Pulmonary artery endothelial cell (primary cell): Measurements from ENCODE around the gene STK32B. TPM values are rescaled to one million over a fixed set of nuclear protein-coding genes. Genes with fewer than 3 reads are reported as not detected.

Source experiments
- DNase-seq: peaks from one replicate; pipeline ENCODE4 v3.0.0-alpha.2; 2011; ENCODE audit warnings: low read depth, low spot score
- total RNA-seq: library from RNA; depleted of rRNA; stranded (reverse); fragments of >200 nt; gene quantifications from 2 replicates; pipeline ENCODE4 v1.2.3, GENCODE V29; 2014

STK32B gene
- total RNA-seq, 1 donor from 2014 or later, result 12.4 TPM

- DNase-seq, result no peak
Observed at GRCh38 chr4:5386921-5387320, 335.6 kb downstream of the STK32B start.

GRCh38 chr4:5387457-5387856 lies 336.2 kb downstream of the STK32B start:
- DNase-seq, result no peak

- DNase-seq, result no peak
Observed at GRCh38 chr4:5389756-5390310, 338.6 kb downstream of the STK32B start.

GRCh38 chr4:5391492-5391891 lies 340.2 kb downstream of the STK32B start:
- DNase-seq, result no peak

- DNase-seq, result no peak
Observed at GRCh38 chr4:5393911-5394513, 342.7 kb downstream of the STK32B start.

GRCh38 chr4:5395781-5396180 lies 344.5 kb downstream of the STK32B start:
- no peak for DNase-seq

GRCh38 chr4:5398056-5398455 lies 346.8 kb downstream of the STK32B start:
- DNase-seq, result no peak

- no peak for DNase-seq
Observed at GRCh38 chr4:5399124-5399523, 347.8 kb downstream of the STK32B start.

- DNase-seq, result no peak
Observed at GRCh38 chr4:5399790-5400421, 348.6 kb downstream of the STK32B start.

- no peak for DNase-seq
Observed at GRCh38 chr4:5403746-5404497, 352.6 kb downstream of the STK32B start.

- peak; percentile 7 for DNase-seq
Observed at GRCh38 chr4:5409237-5409636, 358.0 kb downstream of the STK32B start.

- no peak for DNase-seq
Observed at GRCh38 chr4:5409972-5410618, 358.8 kb downstream of the STK32B start.

- no peak for DNase-seq
Observed at GRCh38 chr4:5412296-5412695, 361.0 kb downstream of the STK32B start.

GRCh38 chr4:5412751-5413150 lies 361.5 kb downstream of the STK32B start:
- no peak for DNase-seq

GRCh38 chr4:5416637-5417036 lies 365.4 kb downstream of the STK32B start:
- DNase-seq, result no peak

- no peak for DNase-seq
Observed at GRCh38 chr4:5420266-5420665, 369.0 kb downstream of the STK32B start.

GRCh38 chr4:5421416-5421815 lies 370.1 kb downstream of the STK32B start:
- DNase-seq, result no peak

- DNase-seq, result no peak
Observed at GRCh38 chr4:5422195-5422594, 370.9 kb downstream of the STK32B start.

GRCh38 chr4:5423670-5424069 lies 372.4 kb downstream of the STK32B start:
- no peak for DNase-seq

- DNase-seq, result no peak
Observed at GRCh38 chr4:5424211-5424610, 372.9 kb downstream of the STK32B start.

- no peak for DNase-seq
Observed at GRCh38 chr4:5424901-5425300, 373.6 kb downstream of the STK32B start.

- DNase-seq, result no peak
Observed at GRCh38 chr4:5429747-5430146, 378.5 kb downstream of the STK32B start.
